ENCODE data around the gene NOP10. TPM values are rescaled to one million over a fixed set of nuclear protein-coding genes. Genes with fewer than 3 reads are reported as not detected.

Gene NOP10
- total and polyA plus RNA-seq, 2 of the 13 experiments (the other 11 are each of a cell fraction or from before 2014, with no cell fraction given): 239 to 369 TPM

DNA sequence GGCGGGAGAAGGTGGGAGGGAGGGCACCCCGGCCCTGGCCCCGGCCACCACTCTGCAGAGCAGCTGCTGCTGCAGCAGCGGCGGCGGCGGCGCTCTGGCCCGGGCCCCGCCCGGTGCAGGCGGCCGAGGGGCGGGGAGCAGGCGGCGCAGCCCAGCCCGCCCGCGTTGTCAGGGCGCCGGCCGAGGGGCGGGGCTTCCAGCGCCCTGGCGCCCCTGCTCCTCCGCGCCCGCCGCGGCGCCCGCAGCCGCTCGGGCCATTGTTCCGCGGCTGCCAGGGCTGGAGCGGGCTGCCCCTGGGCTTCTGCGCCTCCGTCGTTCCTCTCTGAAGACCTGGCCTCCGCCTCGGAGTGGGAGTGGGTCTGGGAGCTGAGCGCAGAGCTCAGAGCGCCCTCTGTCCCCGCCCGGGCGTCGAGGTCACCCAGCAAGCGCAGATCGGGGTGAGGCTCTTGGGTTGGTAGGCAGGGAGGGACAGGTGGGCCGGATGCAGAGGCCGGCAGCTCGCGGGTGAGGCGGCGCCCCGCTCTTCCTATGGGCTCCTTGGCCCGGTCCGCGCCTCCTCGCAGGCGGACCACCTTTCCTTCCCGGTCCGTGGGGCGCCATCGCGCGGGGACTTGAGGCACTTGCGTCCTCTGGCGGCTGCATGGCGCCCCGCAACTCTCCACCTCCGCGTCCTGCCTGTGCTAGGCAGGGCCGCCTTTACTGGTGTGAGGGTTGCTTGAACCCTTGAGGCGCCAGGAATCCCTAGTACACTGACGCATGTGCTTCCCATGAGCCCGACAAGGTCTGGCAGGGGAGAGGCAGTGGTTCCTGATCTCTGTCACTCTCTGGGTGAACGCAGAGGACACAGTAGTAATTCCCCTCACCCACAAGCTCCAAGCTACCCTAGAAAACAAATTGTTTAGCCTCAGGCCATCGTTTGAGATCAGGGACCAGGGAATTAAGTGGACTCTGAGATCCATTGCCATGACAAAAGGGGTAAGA is 24.5 kb upstream of the NOP10 start, which contains the start of gene LPCAT4 (continued):
- no peak for TF ChIP-seq NPAS2 (CRISPR knock-in tag; IDR thresholded peaks at IDR 0.05; ENCODE audit: borderline replicate concordance)
- no peak for TF ChIP-seq KAT2B (IDR thresholded peaks at IDR 0.05; ENCODE audit: borderline replicate concordance, low read depth, low read length)
- TF ChIP-seq ZNF24 (IDR thresholded peaks at IDR 0.05): no peak
- no peak for TF ChIP-seq ZNF101 (CRISPR knock-in tag; IDR thresholded peaks at IDR 0.05; ENCODE audit: borderline replicate concordance, low read depth)
- no peak for TF ChIP-seq TBX3 (IDR thresholded peaks at IDR 0.05; ENCODE audit: borderline replicate concordance)
- TF ChIP-seq, protein P1, sequence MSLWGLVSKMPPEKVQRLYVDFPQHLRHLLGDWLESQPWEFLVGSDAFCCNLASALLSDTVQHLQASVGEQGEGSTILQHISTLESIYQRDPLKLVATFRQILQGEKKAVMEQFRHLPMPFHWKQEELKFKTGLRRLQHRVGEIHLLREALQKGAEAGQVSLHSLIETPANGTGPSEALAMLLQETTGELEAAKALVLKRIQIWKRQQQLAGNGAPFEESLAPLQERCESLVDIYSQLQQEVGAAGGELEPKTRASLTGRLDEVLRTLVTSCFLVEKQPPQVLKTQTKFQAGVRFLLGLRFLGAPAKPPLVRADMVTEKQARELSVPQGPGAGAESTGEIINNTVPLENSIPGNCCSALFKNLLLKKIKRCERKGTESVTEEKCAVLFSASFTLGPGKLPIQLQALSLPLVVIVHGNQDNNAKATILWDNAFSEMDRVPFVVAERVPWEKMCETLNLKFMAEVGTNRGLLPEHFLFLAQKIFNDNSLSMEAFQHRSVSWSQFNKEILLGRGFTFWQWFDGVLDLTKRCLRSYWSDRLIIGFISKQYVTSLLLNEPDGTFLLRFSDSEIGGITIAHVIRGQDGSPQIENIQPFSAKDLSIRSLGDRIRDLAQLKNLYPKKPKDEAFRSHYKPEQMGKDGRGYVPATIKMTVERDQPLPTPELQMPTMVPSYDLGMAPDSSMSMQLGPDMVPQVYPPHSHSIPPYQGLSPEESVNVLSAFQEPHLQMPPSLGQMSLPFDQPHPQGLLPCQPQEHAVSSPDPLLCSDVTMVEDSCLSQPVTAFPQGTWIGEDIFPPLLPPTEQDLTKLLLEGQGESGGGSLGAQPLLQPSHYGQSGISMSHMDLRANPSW (CRISPR knock-in tag; IDR thresholded peaks at IDR 0.05; ENCODE audit: borderline replicate concordance): no peak
- TF ChIP-seq, protein P2, sequence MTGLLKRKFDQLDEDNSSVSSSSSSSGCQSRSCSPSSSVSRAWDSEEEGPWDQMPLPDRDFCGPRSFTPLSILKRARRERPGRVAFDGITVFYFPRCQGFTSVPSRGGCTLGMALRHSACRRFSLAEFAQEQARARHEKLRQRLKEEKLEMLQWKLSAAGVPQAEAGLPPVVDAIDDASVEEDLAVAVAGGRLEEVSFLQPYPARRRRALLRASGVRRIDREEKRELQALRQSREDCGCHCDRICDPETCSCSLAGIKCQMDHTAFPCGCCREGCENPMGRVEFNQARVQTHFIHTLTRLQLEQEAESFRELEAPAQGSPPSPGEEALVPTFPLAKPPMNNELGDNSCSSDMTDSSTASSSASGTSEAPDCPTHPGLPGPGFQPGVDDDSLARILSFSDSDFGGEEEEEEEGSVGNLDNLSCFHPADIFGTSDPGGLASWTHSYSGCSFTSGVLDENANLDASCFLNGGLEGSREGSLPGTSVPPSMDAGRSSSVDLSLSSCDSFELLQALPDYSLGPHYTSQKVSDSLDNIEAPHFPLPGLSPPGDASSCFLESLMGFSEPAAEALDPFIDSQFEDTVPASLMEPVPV (CRISPR knock-in tag; IDR thresholded peaks at IDR 0.05): peak; percentile 80; the same call in 1 of the 2 replicates
- TF ChIP-seq ZFAT (CRISPR knock-in tag; conservative IDR thresholded peaks at IDR 0.05): no peak
- peak; percentile 54; the same call in 1 of the 2 replicates for TF ChIP-seq MEF2D (CRISPR knock-in tag; IDR thresholded peaks at IDR 0.05)
- TF ChIP-seq ZNF773 (CRISPR knock-in tag; IDR thresholded peaks at IDR 0.05; ENCODE audit: borderline replicate concordance): no peak
- TF ChIP-seq ZNF780A (CRISPR knock-in tag; IDR thresholded peaks at IDR 0.05): no peak
- peak; percentile 68; the same call in 1 of the 2 replicates for TF ChIP-seq MIXL1 (CRISPR knock-in tag; IDR thresholded peaks at IDR 0.05)
- TF ChIP-seq, protein P3, sequence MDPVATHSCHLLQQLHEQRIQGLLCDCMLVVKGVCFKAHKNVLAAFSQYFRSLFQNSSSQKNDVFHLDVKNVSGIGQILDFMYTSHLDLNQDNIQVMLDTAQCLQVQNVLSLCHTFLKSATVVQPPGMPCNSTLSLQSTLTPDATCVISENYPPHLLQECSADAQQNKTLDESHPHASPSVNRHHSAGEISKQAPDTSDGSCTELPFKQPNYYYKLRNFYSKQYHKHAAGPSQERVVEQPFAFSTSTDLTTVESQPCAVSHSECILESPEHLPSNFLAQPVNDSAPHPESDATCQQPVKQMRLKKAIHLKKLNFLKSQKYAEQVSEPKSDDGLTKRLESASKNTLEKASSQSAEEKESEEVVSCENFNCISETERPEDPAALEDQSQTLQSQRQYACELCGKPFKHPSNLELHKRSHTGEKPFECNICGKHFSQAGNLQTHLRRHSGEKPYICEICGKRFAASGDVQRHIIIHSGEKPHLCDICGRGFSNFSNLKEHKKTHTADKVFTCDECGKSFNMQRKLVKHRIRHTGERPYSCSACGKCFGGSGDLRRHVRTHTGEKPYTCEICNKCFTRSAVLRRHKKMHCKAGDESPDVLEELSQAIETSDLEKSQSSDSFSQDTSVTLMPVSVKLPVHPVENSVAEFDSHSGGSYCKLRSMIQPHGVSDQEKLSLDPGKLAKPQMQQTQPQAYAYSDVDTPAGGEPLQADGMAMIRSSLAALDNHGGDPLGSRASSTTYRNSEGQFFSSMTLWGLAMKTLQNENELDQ (CRISPR knock-in tag; IDR thresholded peaks at IDR 0.05; ENCODE audit: borderline replicate concordance): no peak
- TF ChIP-seq SSRP1 (CRISPR knock-in tag; IDR thresholded peaks at IDR 0.05): no peak
- TF ChIP-seq HMG20B (CRISPR knock-in tag; conservative IDR thresholded peaks at IDR 0.05): no peak; the same call in 1 of the 2 replicates
- 0 out of 2 replicates have a peak, but pooled peaks have one; percentile 74 for TF ChIP-seq KLF15 (CRISPR knock-in tag; IDR thresholded peaks at IDR 0.05; ENCODE audit: borderline replicate concordance)
- TF ChIP-seq ZKSCAN8 (CRISPR knock-in tag; IDR thresholded peaks at IDR 0.05; ENCODE audit: borderline replicate concordance): no peak
- no peak for TF ChIP-seq NONO (IDR thresholded peaks at IDR 0.05)
- peak; percentile 89 for TF ChIP-seq NONO (CRISPR knock-in tag; conservative IDR thresholded peaks at IDR 0.05)
- TF ChIP-seq BHLHE40 (IDR thresholded peaks at IDR 0.05; ENCODE audit: low read length): no peak
- peak; percentile 48 for TF ChIP-seq SRSF1 (optimal IDR thresholded peaks at IDR 0.05; ENCODE audit: low read depth, low read length)
- no peak for TF ChIP-seq ZNF296 (CRISPR knock-in tag; conservative IDR thresholded peaks at IDR 0.05)
- no peak for TF ChIP-seq HDAC6 (IDR thresholded peaks at IDR 0.05; ENCODE audit: low read depth, low read length)
- no peak for TF ChIP-seq ZNF329 (CRISPR knock-in tag; IDR thresholded peaks at IDR 0.05; ENCODE audit: low read depth)
